Neuronal stem cell (in vitro differentiated cells): ENCODE measurements around the gene NEIL3.

ENCODE experiments used
- DNase-seq: peaks from one replicate; pipeline ENCODE4 v3.0.0-alpha.2; 2013; ENCODE audit warnings: low spot score
- H2AFZ ChIP-seq: one replicate; pipeline ENCODE4 v1.6.1; 2013; ENCODE audit warnings: mild to moderate bottlenecking, low read length, inconsistent platforms
- H2AK5ac ChIP-seq: 2 replicates; pipeline ENCODE4 v1.6.1; 2013; ENCODE audit warnings: low read depth, mild to moderate bottlenecking, inconsistent platforms, low read length, moderate library complexity, mixed read lengths
- H2BK120ac ChIP-seq: 2 replicates; pipeline ENCODE4 v1.6.1; 2013; ENCODE audit warnings: low read depth, mild to moderate bottlenecking, inconsistent platforms, low read length, moderate library complexity, mixed read lengths
- H2BK12ac ChIP-seq: one replicate; pipeline ENCODE4 v1.6.1; 2013; ENCODE audit warnings: low read length, inconsistent platforms
- H2BK15ac ChIP-seq: 2 replicates; pipeline ENCODE4 v1.6.1; 2013; ENCODE audit warnings: mild to moderate bottlenecking, low read length, inconsistent platforms, mixed read lengths
- H2BK5ac ChIP-seq: one replicate; pipeline ENCODE4 v1.6.1; 2013; ENCODE audit warnings: inconsistent platforms, mild to moderate bottlenecking, low read length, moderate library complexity
- H3K14ac ChIP-seq: one replicate; pipeline ENCODE4 v1.6.1; 2013; ENCODE audit warnings: low read length, inconsistent platforms
- H3K18ac ChIP-seq: 2 replicates; pipeline ENCODE4 v1.6.1; 2013; ENCODE audit warnings: low read length, inconsistent platforms
- H3K23ac ChIP-seq: 2 replicates; pipeline ENCODE4 v1.6.1; 2013; ENCODE audit warnings: low read depth, mild to moderate bottlenecking, mixed read lengths, low read length, inconsistent platforms; ENCODE audit not compliant: poor library complexity
- H3K27ac ChIP-seq: replicated peaks from 3 replicates; pipeline ENCODE4 v1.5.1; 2013; ENCODE audit warnings: low read length, inconsistent platforms
- H3K27me3 ChIP-seq, 3 experiments: 2 replicates each; pipeline ENCODE4 v1.6.1; 2013; ENCODE audit warnings: low read length in 3 of 3, mild to moderate bottlenecking in 2 of 3, inconsistent platforms in 1 of 3, low read depth in 1 of 3, mixed read lengths in 1 of 3, moderate library complexity in 1 of 3; ENCODE audit not compliant: control insufficient read depth in 3 of 3, insufficient read depth in 3 of 3
- H3K36me3 ChIP-seq, 2 donors: replicated peaks in 1 of 2; 2 replicates each; pipeline ENCODE4 v1.6.1; 2013; ENCODE audit warnings: low read length in 2 of 2; ENCODE audit not compliant: control insufficient read depth in 2 of 2, insufficient read depth in 2 of 2
- H3K4ac ChIP-seq: 2 replicates; pipeline ENCODE4 v1.6.1; 2013; ENCODE audit warnings: inconsistent platforms, mild to moderate bottlenecking, low read length, moderate library complexity
- H3K4me1 ChIP-seq, 2 donors: 1 replicate in 1 of 2; 2 replicates in 1 of 2; pipeline ENCODE4 v1.6.1; 2013; ENCODE audit warnings: low read length in 2 of 2, low read depth in 1 of 2; ENCODE audit not compliant: control insufficient read depth in 2 of 2, insufficient read depth in 1 of 2
- H3K4me2 ChIP-seq: one replicate; pipeline ENCODE4 v1.6.1; 2013; ENCODE audit warnings: mild to moderate bottlenecking, low read length, inconsistent platforms; ENCODE audit not compliant: insufficient read depth, poor library complexity, severe bottlenecking
- H3K4me3 ChIP-seq, 2 donors: 2 replicates each; pipeline ENCODE4 v1.5.1; 2013; ENCODE audit warnings: low read length in 2 of 2, mild to moderate bottlenecking in 2 of 2, inconsistent platforms in 1 of 2, moderate library complexity in 1 of 2
- H3K79me1 ChIP-seq: one replicate; pipeline ENCODE4 v1.6.1; 2013; ENCODE audit warnings: low read depth, mild to moderate bottlenecking, inconsistent platforms, low read length, moderate library complexity
- H3K9ac ChIP-seq: one replicate; pipeline ENCODE4 v1.6.1; 2013; ENCODE audit warnings: mild to moderate bottlenecking, low read depth, low read length, inconsistent platforms; ENCODE audit not compliant: poor library complexity
- H3K9me3 ChIP-seq, 2 donors: replicated peaks in 1 of 2; 2 replicates each; pipeline versions ENCODE3 to v1.6.1; 2013; ENCODE audit warnings: low read length in 2 of 2, mild to moderate bottlenecking in 2 of 2, inconsistent platforms in 1 of 2, low read depth in 1 of 2, mixed read lengths in 1 of 2, moderate library complexity in 1 of 2; ENCODE audit not compliant: control insufficient read depth in 2 of 2, insufficient read depth in 1 of 2
- H4K8ac ChIP-seq: one replicate; pipeline ENCODE4 v1.6.1; 2013; ENCODE audit warnings: low read depth, mild to moderate bottlenecking, inconsistent platforms, low read length, moderate library complexity
- H4K91ac ChIP-seq: one replicate; pipeline ENCODE4 v1.6.1; 2013; ENCODE audit warnings: low read length, low read depth, mild to moderate bottlenecking, inconsistent platforms; ENCODE audit not compliant: poor library complexity
- WGBS, 2 donors: extraction: QIAGEN DNeasy Blood & Tissue Kit; methylation state at CpG; one replicate each; pipeline ENCODE4 v1.1.7; 2013; ENCODE audit warnings: missing lambda C conversion rate in 2 of 2, mixed read lengths in 1 of 2; ENCODE audit not compliant: insufficient read length in 2 of 2, insufficient replicate concordance in 1 of 2; ENCODE audit errors: extremely low coverage in 2 of 2; 5-methylcytosine and 5-hydroxymethylcytosine counted together

NEIL3 gene

DNA sequence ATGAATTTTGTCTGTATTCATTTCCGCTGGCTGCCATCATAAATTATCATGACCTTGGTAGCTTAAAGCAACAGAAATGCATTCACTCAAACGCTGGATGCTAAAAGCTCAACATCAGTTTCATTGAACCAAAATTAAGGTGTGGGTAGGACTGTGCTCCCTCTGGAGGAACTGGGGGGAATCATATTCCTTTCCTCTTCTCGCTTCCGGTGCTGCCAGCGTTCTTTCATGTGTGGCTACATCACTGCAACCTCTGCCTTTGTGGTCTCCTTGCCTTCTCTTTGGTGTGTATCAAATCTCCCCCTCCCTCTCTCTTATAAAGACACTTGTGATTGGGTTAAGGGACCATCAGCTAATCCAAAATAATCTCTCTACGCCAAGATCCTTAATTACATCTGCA is 39.5 kb downstream of the NEIL3 start:
- Histone ChIP-seq H4K8ac (no peak overlapping the region), H2BK15ac (no peak overlapping the region), H3K4me1 (no peaks in the 10 kb centered on the region), H3K14ac (no peak overlapping the region), H3K4me2 (no peak overlapping the region), H3K36me3 (peaks cover 0 to 48% of the 10 kb centered on the region in 2 donors), H3K4ac (no peak overlapping the region), H2BK12ac (no peak overlapping the region), H3K4me3 (no peak overlapping the region), H3K79me1 (no peaks in the 10 kb centered on the region), H3K27me3 (no peaks in the 10 kb centered on the region), H2BK120ac (no peak overlapping the region), H2BK5ac (no peak overlapping the region), H3K9ac (no peak overlapping the region), H4K91ac (no peak overlapping the region), H3K9me3 (no peaks in the 10 kb centered on the region), H3K23ac (no peak overlapping the region), H2AFZ (no peak overlapping the region), H3K27ac (no peak overlapping the region), H3K18ac (no peak overlapping the region), H2AK5ac (no peak overlapping the region)
- WGBS, 2 donors, result no CpG with 5 or more reads among the region's 6 CpGs
- no peak for DNase-seq

DNA sequence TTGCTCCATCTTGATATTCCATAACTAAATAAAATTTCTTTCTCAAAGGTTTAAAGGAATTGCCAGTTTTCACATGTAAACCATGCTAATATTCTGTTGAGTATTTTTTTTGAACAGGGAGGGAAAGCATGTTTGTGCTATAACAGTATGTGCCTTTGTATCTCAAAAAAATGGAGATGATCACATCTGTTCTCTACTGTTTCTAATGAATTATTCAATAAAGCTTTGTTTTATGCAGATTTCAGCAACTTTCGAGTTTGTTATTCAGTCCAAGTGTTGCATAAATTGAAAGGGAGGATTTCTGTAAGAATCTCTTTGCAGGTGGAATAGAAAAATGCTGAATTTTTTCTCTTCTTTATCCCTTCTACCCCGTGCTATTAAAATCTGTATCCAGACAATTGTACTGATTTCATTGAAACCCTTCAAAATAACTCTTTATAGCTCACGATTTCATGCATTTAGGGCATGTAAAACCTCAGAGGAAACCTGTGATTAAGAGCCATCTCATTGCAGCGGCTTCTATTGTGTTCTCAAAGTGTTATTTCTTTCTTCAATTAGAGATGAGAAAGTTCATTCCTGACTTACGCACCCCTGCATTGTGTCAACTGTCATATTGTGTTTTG is 42.1 kb downstream of the NEIL3 start:
- Histone ChIP-seq H3K18ac (no peak overlapping the region), H3K27ac (no peak overlapping the region), H2BK120ac (no peak overlapping the region), H3K9ac (no peak overlapping the region), H2AFZ (no peak overlapping the region), H2BK5ac (no peak overlapping the region), H3K36me3 (peaks cover 0 to 45% of the 10 kb centered on the region in 2 donors), H2BK12ac (no peak overlapping the region), H3K14ac (no peak overlapping the region), H4K91ac (no peak overlapping the region), H3K27me3 (no peaks in the 10 kb centered on the region), H3K4me2 (no peak overlapping the region), H3K23ac (no peak overlapping the region), H2AK5ac (no peak overlapping the region), H3K4me1 (no peaks in the 10 kb centered on the region), H3K79me1 (no peaks in the 10 kb centered on the region), H3K4me3 (no peak overlapping the region), H2BK15ac (no peak overlapping the region), H3K9me3 (no peaks in the 10 kb centered on the region), H4K8ac (no peak overlapping the region), H3K4ac (no peak overlapping the region)
- no peak for DNase-seq
- WGBS, 2 donors, result no CpG with 5 or more reads among the region's 5 CpGs

DNA sequence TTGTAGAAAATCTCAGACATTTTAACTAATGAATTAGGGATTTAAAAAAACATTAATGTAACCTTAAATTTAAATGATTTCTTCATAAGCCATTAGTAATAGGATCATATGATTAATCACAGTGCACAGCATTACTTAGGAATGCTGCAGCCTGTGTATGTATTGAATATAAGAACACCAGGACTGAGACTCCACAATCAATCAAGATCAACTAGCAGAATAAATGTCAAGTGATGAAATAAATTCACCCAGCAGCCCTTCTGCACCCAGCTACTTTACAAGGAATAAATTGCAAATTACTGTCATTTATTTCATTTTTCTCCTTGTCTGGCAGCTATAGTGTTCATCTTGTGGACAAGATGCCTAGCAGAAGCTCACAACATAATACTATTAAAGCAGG is 46.5 kb downstream of the NEIL3 start:
- H3K9ac ChIP-seq, result no peak overlapping the region
- H2BK120ac ChIP-seq, result no peak overlapping the region
- H3K36me3 ChIP-seq, result peaks cover 2 to 64% of the 10 kb centered on the region in 2 donors
- no peaks in the 10 kb centered on the region for H3K9me3 ChIP-seq
- no peak overlapping the region for H2BK15ac ChIP-seq
- no peak overlapping the region for H2AK5ac ChIP-seq
- H2BK5ac ChIP-seq, result no peak overlapping the region
- no peak for DNase-seq
- H2AFZ ChIP-seq, result no peak overlapping the region
- no peaks in the 10 kb centered on the region for H3K79me1 ChIP-seq
- no peak overlapping the region for H3K14ac ChIP-seq
- no peak overlapping the region for H3K4me3 ChIP-seq
- H3K4ac ChIP-seq, result no peak overlapping the region
- H4K8ac ChIP-seq, result no peak overlapping the region
- H2BK12ac ChIP-seq, result no peak overlapping the region
- no peak overlapping the region for H3K27ac ChIP-seq
- H3K18ac ChIP-seq, result no peak overlapping the region
- H3K23ac ChIP-seq, result no peak overlapping the region
- H3K4me2 ChIP-seq, result no peak overlapping the region
- no peaks in the 10 kb centered on the region for H3K27me3 ChIP-seq
- no peaks in the 10 kb centered on the region for H3K4me1 ChIP-seq
- no peak overlapping the region for H4K91ac ChIP-seq

DNA sequence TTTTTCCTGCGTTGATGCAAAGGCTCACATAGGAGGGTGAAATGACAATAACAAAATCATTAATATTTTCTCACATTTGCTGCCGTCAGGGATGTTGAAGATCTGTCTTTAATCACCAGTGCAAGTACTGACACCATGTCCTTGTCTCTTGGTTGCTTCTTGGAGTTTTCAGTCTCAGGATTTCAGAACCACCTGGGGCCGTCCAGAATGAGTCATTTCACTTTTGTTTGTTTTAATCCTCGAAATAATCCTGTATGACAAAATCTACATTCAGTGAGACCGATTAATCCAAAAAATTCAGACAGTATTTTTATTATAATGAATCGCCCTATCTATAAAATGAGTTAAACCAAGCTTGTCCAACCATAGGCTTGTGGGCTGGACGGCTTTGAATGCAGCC is 47.2 kb downstream of the NEIL3 start:
- no peaks in the 10 kb centered on the region for H3K79me1 ChIP-seq
- H3K9me3 ChIP-seq, result no peaks in the 10 kb centered on the region
- H3K14ac ChIP-seq, result no peak overlapping the region
- H4K8ac ChIP-seq, result no peak overlapping the region
- WGBS, 2 donors, result no CpG with 5 or more reads among the region's 7 CpGs
- peaks cover 2 to 64% of the 10 kb centered on the region in 2 donors for H3K36me3 ChIP-seq
- no peak overlapping the region for H3K4me2 ChIP-seq
- no peak overlapping the region for H2BK12ac ChIP-seq
- no peak overlapping the region for H3K23ac ChIP-seq
- H3K9ac ChIP-seq, result no peak overlapping the region
- H2AK5ac ChIP-seq, result no peak overlapping the region
- no peak overlapping the region for H3K27ac ChIP-seq
- H3K4ac ChIP-seq, result no peak overlapping the region
- H2BK15ac ChIP-seq, result no peak overlapping the region
- no peak overlapping the region for H2AFZ ChIP-seq
- no peak overlapping the region for H3K4me3 ChIP-seq
- no peak overlapping the region for H2BK120ac ChIP-seq
- no peak for DNase-seq
- H3K27me3 ChIP-seq, result no peaks in the 10 kb centered on the region
- no peak overlapping the region for H4K91ac ChIP-seq
- no peak overlapping the region for H3K18ac ChIP-seq
- no peak overlapping the region for H2BK5ac ChIP-seq
- no peaks in the 10 kb centered on the region for H3K4me1 ChIP-seq
